Mucosa of descending colon (tissue), 3 donors: ENCODE measurements around the gene FOXN3. TPM values are rescaled to one million over a fixed set of nuclear protein-coding genes. Genes with fewer than 3 reads are reported as not detected.

Source experiments
- ATAC-seq: fragments of 200-7000 bp; cut with Tn5 transposase; one replicate; pipeline ENCODE4 v1.9.1; 2020; ENCODE audit warnings: mild to moderate bottlenecking, moderate library complexity
- DNase-seq, 3 donors: peaks; one replicate each; pipeline ENCODE4 v3.0.0-alpha.2; 2020
- H3K36me3 ChIP-seq: fragments of 200-600 bp; one replicate; pipeline ENCODE4 v1.8.0; 2021; ENCODE audit warnings: low read depth, mild to moderate bottlenecking
- H3K4me1 ChIP-seq: fragments of 200-600 bp; one replicate; pipeline ENCODE4 v1.8.0; 2021; ENCODE audit warnings: low read depth, mild to moderate bottlenecking
- H3K4me3 ChIP-seq: fragments of 200-600 bp; one replicate; pipeline ENCODE4 v1.8.0; 2021; ENCODE audit warnings: mild to moderate bottlenecking
- H3K9me3 ChIP-seq: fragments of 200-600 bp; one replicate; pipeline ENCODE4 v1.8.0; 2021; ENCODE audit warnings: mild to moderate bottlenecking
- CTCF ChIP-seq: fragments of 200-600 bp; IDR thresholded peaks from one replicate; pipeline ENCODE4 v1.8.0; 2022; ENCODE audit warnings: antibody characterized with exemption, mild to moderate bottlenecking
- intact Hi-C, 2 donors: fragments of 100-400 bp; cut with DNase I in 1 of 2; cut with micrococcal nuclease in 1 of 2; formaldehyde crosslinking; loops; one replicate each; pipeline versions ENCODE4 v1.11.0 to v1.11.1; 2022; cut with DNase I, micrococcal nuclease
- total RNA-seq, 3 donors: library from RNA; stranded (reverse); fragmentation: NEBNext Ultra II Directional in 2 of 3; extraction: Animal tissue kit (Norgen Biotek cat#: 25700) in 2 of 3; gene quantifications; one replicate each; pipeline versions ENCODE4 v1.2.1 to v1.2.4, GENCODE V29; 2021 to 2023
- donor health status: DM: no; HTN: no; CAD: no; lungs with moderate emphysema.
- donor health status: DM: no; HTN: no; CAD: no.
- donor health status: DM: no; HTN: yes; CAD: no.

The FOXN3 gene
- total RNA-seq, 3 donors from 2014 or later = 77.4 to 154 (median 113) TPM

GRCh38 chr14:89382487-89382886 lies 34.5 kb downstream of the FOXN3 start:
- DNase-seq = no peak
- no peaks in the 10 kb centered on the region for H3K9me3 ChIP-seq
- H3K36me3 ChIP-seq = no peaks in the 10 kb centered on the region
- no peak for TF ChIP-seq CTCF
- no peak overlapping the region for H3K4me3 ChIP-seq
- peaks cover 13% of the 10 kb centered on the region for H3K4me1 ChIP-seq
- no peak for ATAC-seq
- intact Hi-C loops = no loop called here

DNA sequence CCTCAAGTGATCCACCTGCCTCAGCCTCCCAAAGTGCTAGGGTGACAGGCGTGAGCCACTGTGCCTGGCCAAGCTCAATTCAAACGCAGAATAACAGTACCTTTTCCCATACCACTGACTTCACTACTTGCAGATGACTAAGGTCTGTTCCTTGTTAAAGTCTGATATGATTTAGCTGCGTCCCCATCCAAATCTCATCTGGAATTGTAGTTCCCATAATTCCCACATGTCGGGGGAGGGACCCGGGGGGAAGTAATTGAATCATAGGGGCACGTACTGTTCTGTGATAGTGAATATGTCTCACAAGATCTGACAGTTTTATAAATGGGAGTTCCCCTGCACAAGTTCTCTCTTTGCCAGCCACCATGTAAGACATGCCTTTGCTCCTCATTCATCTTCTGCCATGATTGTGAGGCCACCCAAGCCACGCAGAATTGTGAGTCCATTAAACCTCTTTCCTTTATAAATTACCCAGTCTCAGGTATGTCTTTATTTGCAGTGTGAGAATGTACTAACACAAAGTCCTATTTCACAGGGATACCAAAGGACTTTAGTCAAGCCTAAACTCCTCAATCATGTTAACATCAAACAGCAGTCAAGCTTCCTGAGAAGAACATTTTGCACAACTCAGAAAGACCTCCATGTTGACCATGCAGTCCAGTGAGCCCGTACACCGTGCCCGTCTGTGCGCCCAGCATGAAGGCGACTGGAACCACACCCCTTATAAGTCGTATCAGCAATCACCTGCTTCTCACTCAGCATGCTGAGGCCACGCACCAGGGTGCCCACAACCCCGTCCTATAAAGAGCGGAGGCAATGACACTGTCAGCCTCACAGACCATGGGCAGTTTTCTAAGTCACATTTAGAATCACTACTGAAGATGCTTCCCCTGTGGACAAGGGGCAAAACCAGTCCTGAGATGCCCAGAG lies 36.9 kb downstream of the FOXN3 start:
- H3K36me3 ChIP-seq = no peaks in the 10 kb centered on the region
- DNase-seq (no peak), ATAC-seq (no peak)
- H3K9me3 ChIP-seq = no peaks in the 10 kb centered on the region
- H3K4me3 ChIP-seq = no peak overlapping the region
- H3K4me1 ChIP-seq = peaks cover 4% of the 10 kb centered on the region
- TF ChIP-seq CTCF = no peak
- intact Hi-C loops = no loop called here

DNA sequence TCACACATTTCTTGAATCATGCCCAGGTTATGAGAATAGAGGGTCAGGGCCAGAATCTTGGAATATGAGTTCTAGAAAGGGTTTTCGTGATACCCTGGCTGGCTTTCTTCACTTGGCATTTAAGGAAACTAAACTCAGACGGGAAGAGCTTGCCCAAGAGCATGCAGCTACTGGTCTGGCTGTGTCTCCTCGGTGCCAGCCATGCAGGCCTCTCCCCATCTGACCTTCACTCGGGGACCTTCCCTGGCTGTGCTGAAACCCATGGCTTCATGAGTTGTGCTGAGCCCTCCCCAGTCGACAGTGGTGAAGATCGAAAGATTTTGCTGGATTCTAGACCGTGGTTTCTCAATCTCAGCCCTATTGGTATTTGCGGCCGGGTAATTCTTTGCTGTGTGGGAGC lies 38.0 kb downstream of the FOXN3 start:
- ATAC-seq = no peak
- no peaks in the 10 kb centered on the region for H3K9me3 ChIP-seq
- TF ChIP-seq CTCF = no peak
- H3K36me3 ChIP-seq = no peaks in the 10 kb centered on the region
- no peak overlapping the region for H3K4me3 ChIP-seq
- intact Hi-C loops = no loop called here
- DNase-seq = no peak
- H3K4me1 ChIP-seq = no peaks in the 10 kb centered on the region

GRCh38 chr14:89378119-89378518 lies 38.9 kb downstream of the FOXN3 start:
- no peaks in the 10 kb centered on the region for H3K4me1 ChIP-seq
- ATAC-seq (peak; percentile 43), DNase-seq (no peak)
- intact Hi-C loops = no loop called here
- H3K9me3 ChIP-seq = no peaks in the 10 kb centered on the region
- no peak overlapping the region for H3K4me3 ChIP-seq
- no peaks in the 10 kb centered on the region for H3K36me3 ChIP-seq
- no peak for TF ChIP-seq CTCF

DNA sequence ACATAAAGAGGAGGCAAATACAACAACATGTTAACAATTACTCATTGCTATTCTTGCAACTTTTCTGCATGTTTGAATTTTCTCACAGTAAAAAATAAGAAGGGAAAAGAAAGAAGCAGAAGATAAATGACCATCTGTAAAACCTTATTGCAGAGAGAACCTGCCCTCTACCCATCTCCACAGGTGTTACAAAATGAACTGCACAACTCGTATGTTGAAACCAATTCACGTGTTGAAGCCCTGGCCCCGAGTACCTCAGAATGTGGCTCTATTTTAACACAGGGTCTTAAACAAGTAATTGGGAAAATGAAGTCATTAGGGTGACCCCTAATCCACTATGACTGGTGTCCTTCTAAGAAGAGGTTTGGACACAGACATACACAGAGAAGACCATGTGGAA lies 39.5 kb downstream of the FOXN3 start:
- H3K4me1 ChIP-seq = no peaks in the 10 kb centered on the region
- intact Hi-C loops = no loop called here
- no peak for DNase-seq
- H3K4me3 ChIP-seq = no peak overlapping the region
- ATAC-seq = no peak
- TF ChIP-seq CTCF = no peak
- H3K36me3 ChIP-seq = no peaks in the 10 kb centered on the region
- no peaks in the 10 kb centered on the region for H3K9me3 ChIP-seq
